Ishikawa (cell line): ENCODE results near the gene SLC12A4.

Experiments
- CEBPB ChIP-seq: IDR thresholded peaks from 2 replicates; pipeline ENCODE4 v1.6.1; 2012
- CREB1 ChIP-seq: IDR thresholded peaks from 2 replicates; pipeline ENCODE4 v1.6.1; 2012; ENCODE audit warnings: low read depth
- EGR1 ChIP-seq: IDR thresholded peaks from 2 replicates; pipeline ENCODE4 v1.6.1; 2012
- EP300 ChIP-seq: IDR thresholded peaks from 2 replicates; pipeline ENCODE4 v1.6.1; 2012; ENCODE audit warnings: borderline replicate concordance
- FOXM1 ChIP-seq: IDR thresholded peaks from 2 replicates; pipeline ENCODE4 v1.6.1; 2012; ENCODE audit warnings: low read depth, borderline replicate concordance
- NFIC ChIP-seq: IDR thresholded peaks from 2 replicates; pipeline ENCODE4 v1.6.1; 2012
- RAD21 ChIP-seq: IDR thresholded peaks from 2 replicates; pipeline ENCODE4 v1.6.1; 2012; ENCODE audit warnings: low read depth
- TAF1 ChIP-seq: IDR thresholded peaks from 2 replicates; pipeline ENCODE4 v1.6.1; 2012; ENCODE audit warnings: low read depth, mild to moderate bottlenecking
- TCF12 ChIP-seq: IDR thresholded peaks from 2 replicates; pipeline ENCODE4 v1.6.1; 2012; ENCODE audit warnings: low read depth
- TEAD4 ChIP-seq: IDR thresholded peaks from 2 replicates; pipeline ENCODE4 v1.6.1; 2012
- YY1 ChIP-seq: IDR thresholded peaks from 2 replicates; pipeline ENCODE4 v1.6.1; 2012; ENCODE audit warnings: low read depth
- ZBTB7A ChIP-seq: IDR thresholded peaks from 2 replicates; pipeline ENCODE4 v1.6.1; 2012; ENCODE audit warnings: low read depth
- TF ChIP-seq, protein P1 (sequence below): IDR thresholded peaks from 2 replicates; pipeline ENCODE4 v1.6.1; 2012; ENCODE audit warnings: low read depth, mild to moderate bottlenecking
- TF ChIP-seq, protein P2 (sequence below): IDR thresholded peaks from 2 replicates; pipeline ENCODE4 v1.6.1; 2012
- TF ChIP-seq, protein P3 (sequence below): IDR thresholded peaks from 2 replicates; pipeline ENCODE4 v1.6.1; 2012

Gene SLC12A4

DNA sequence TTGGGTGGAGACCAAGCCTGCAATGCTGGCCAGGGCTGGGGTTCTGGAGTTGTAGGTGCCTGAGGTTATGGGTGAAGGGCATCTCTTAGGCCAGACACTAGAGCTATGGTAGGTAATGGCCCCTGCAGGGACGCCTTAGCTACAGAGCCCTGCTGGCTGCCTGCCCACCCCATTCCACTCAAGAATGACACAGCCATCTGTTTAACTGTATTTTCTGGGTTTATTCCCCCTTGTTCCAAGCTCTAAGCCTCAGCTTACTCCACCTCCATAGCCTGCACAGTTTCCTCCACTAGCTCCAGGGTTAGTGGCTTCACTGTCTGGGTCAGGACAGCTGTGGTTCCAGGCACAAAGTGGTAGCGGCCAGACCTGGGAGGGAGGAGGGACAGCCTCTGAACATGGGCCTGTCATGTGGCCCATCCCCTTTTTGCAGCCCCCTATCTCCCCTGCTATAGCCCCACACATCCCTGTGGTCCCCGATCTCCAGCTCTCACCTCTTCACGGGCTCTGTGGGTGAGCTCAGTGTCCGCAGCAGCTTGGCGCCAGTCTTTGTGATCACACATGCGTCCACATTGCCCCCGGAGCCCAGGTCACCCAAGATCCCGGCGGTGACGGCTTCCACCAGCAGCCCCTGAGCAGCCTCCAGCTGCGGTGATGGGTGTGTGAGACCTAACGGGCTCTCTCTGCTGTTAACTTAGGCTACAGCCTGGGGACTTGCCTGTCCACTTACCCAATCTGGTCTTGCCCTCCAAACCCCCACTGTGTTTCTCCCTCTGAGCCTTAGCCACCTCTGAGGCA lies 33.9 kb downstream of the SLC12A4 start:
- no peak for TF ChIP-seq ZBTB7A
- TF ChIP-seq, protein P1, sequence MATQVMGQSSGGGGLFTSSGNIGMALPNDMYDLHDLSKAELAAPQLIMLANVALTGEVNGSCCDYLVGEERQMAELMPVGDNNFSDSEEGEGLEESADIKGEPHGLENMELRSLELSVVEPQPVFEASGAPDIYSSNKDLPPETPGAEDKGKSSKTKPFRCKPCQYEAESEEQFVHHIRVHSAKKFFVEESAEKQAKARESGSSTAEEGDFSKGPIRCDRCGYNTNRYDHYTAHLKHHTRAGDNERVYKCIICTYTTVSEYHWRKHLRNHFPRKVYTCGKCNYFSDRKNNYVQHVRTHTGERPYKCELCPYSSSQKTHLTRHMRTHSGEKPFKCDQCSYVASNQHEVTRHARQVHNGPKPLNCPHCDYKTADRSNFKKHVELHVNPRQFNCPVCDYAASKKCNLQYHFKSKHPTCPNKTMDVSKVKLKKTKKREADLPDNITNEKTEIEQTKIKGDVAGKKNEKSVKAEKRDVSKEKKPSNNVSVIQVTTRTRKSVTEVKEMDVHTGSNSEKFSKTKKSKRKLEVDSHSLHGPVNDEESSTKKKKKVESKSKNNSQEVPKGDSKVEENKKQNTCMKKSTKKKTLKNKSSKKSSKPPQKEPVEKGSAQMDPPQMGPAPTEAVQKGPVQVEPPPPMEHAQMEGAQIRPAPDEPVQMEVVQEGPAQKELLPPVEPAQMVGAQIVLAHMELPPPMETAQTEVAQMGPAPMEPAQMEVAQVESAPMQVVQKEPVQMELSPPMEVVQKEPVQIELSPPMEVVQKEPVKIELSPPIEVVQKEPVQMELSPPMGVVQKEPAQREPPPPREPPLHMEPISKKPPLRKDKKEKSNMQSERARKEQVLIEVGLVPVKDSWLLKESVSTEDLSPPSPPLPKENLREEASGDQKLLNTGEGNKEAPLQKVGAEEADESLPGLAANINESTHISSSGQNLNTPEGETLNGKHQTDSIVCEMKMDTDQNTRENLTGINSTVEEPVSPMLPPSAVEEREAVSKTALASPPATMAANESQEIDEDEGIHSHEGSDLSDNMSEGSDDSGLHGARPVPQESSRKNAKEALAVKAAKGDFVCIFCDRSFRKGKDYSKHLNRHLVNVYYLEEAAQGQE = no peak
- no peak for TF ChIP-seq EGR1

DNA sequence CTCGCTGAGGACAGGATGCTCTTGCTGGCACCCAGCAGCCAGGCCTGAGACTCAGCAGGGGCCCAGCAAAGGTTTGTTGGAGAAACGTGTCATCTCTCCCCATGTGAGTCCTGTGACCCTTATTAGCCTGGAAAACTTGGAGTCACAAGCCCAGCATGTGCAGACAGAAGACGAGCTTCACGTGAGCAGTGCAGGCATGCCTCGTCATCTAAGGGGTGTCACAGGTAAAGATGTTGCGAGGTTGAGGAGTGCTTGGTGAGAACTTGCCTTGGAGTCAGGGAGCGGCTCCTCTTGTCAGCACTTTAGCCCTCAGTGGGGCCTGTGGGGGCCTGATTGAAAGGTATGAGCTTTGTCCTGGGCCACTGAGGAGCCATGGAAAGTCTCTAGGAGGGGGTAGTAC lies 34.6 kb downstream of the SLC12A4 start:
- TF ChIP-seq, protein P2, sequence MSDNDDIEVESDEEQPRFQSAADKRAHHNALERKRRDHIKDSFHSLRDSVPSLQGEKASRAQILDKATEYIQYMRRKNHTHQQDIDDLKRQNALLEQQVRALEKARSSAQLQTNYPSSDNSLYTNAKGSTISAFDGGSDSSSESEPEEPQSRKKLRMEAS = no peak
- TF ChIP-seq, protein P1 = no peak
- no peak for TF ChIP-seq FOXM1
- no peak for TF ChIP-seq TAF1
- TF ChIP-seq TEAD4 = no peak
- no peak for TF ChIP-seq ZBTB7A
- TF ChIP-seq EGR1 = no peak
- TF ChIP-seq, protein P3, sequence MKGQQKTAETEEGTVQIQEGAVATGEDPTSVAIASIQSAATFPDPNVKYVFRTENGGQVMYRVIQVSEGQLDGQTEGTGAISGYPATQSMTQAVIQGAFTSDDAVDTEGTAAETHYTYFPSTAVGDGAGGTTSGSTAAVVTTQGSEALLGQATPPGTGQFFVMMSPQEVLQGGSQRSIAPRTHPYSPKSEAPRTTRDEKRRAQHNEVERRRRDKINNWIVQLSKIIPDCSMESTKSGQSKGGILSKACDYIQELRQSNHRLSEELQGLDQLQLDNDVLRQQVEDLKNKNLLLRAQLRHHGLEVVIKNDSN = no peak
- TF ChIP-seq TCF12 = no peak
- TF ChIP-seq YY1 = no peak
- no peak for TF ChIP-seq CREB1

DNA sequence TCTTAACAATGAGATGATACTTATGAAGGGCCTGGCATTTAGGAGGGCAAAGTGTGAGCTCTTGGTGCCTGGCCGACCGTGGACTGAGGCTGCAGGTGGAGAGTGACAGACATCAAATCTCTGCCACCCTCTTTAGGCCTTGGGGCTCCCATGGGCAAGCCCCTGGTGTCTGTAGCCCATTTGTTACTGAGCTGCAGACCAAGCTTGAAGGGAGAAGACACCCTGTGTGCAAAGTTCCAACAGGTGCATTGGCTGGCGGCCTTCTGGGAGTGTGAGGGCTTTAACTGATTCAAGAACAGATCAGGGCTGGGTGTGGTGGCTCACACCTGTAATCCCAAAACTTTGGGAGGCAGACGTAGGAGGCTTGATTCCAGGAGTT lies 36.0 kb downstream of the SLC12A4 start:
- TF ChIP-seq TCF12 = no peak
- TF ChIP-seq CREB1 = no peak
- TF ChIP-seq EP300 = no peak
- no peak for TF ChIP-seq TAF1
- TF ChIP-seq EGR1 = no peak
- no peak for TF ChIP-seq CEBPB
- no peak for TF ChIP-seq RAD21
- no peak for TF ChIP-seq YY1
- no peak for TF ChIP-seq FOXM1
- TF ChIP-seq, protein P1 = no peak
- TF ChIP-seq TEAD4 = no peak
- no peak for TF ChIP-seq NFIC
- TF ChIP-seq, protein P2 = no peak
- TF ChIP-seq, protein P3 = no peak
- no peak for TF ChIP-seq ZBTB7A

DNA sequence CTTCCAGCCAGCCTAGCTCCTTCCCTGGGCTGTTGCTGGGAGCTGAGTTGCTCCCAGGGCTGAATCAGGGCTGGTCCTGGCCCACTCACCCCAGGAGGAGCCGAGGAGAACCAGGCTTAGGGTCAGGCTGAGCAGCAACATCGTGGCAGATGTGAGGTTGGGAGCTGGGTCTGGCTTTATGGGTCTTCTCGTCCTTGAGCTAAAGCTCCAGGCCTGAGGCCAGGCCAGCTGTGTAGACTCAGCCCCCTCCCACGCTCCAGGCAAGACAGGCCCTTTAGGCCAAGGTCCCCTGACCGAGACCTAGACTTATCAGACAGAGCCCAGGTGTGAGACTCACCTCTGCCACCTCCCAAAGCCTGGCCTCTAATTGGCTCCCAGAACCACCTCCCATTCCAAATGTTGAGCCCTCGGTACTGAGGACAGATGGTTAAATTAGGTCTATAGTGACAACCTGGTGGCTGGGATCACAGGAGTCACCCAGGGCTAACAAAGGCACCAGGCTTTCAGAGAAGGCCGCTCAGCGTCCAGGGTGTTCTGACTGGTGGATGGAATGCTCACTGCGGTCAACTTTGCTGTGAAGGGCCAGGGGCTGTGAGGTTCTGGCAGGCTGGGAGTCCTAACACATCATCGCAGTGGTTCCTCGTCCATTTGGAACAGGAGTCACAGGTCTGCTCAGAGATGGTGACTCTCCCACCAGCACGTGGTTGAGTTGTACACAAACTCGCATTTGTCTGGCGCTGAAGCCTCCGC lies 36.5 kb downstream of the SLC12A4 start, which contains the start of gene CTRL:
Gene CTRL (minus strand): TSS at position 151 of the 750 bp plus-strand sequence. CDS start 10 bp downstream, at position 141.
- TF ChIP-seq YY1 (no peak), FOXM1 (no peak), TAF1 (no peak), EGR1 (no peak), CREB1 (no peak), ZBTB7A (no peak), TCF12 (no peak), TEAD4 (no peak), EP300 (no peak), CEBPB (no peak), RAD21 (no peak), NFIC (no peak)
- TF ChIP-seq, protein P2 = no peak
- TF ChIP-seq, protein P1 = no peak
- TF ChIP-seq, protein P3 = no peak
